ENCODE measurements around the gene RPEL1.
"Not testable (repeated sequence)": the region's sequence is repeated elsewhere in the genome, so short reads cannot be mapped to it uniquely, and the experiment has no call there.

The RPEL1 gene

GRCh38 chr10:103203466-103203865 is 42.2 kb upstream of the RPEL1 start:
- DNase-seq (ENCODE audit: extremely low spot score), result no peak
- TF ChIP-seq SP1 (IDR thresholded peaks at IDR 0.05), result no peak
- TF ChIP-seq FOXM1 (IDR thresholded peaks at IDR 0.05; ENCODE audit: borderline replicate concordance), result no peak
- TF ChIP-seq SUZ12 (IDR thresholded peaks at IDR 0.05), result no peak
- no peak for TF ChIP-seq ARNT (IDR thresholded peaks at IDR 0.05)
- TF ChIP-seq FOXK2 (IDR thresholded peaks at IDR 0.05), result no peak
- no peak for TF ChIP-seq FOXA1 (IDR thresholded peaks at IDR 0.05)
- TF ChIP-seq L3MBTL2 (conservative IDR thresholded peaks at IDR 0.05), result no peak
- TF ChIP-seq LEF1 (IDR thresholded peaks at IDR 0.05; ENCODE audit: borderline replicate concordance), result no peak
- no peak for TF ChIP-seq CTBP1 (IDR thresholded peaks at IDR 0.05; ENCODE audit: borderline replicate concordance)
- TF ChIP-seq ZNF384 (IDR thresholded peaks at IDR 0.05), result no peak
- TF ChIP-seq BHLHE40 (IDR thresholded peaks at IDR 0.05; ENCODE audit: borderline replicate concordance), result no peak
- TF ChIP-seq TARDBP (IDR thresholded peaks at IDR 0.05), result no peak
- no peak for TF ChIP-seq ELF4 (IDR thresholded peaks at IDR 0.05)
- TF ChIP-seq HDGF (IDR thresholded peaks at IDR 0.05; ENCODE audit: borderline replicate concordance), result no peak
- no peak for TF ChIP-seq NFRKB (IDR thresholded peaks at IDR 0.05)
- no peak for TF ChIP-seq PKNOX1 (IDR thresholded peaks at IDR 0.05)
- POLR2A ChIA-PET, result interaction anchor here (1.2 kb wide), 1 partner anchor 10 kb away, joined by 4 read pairs; the partner anchor contains the start of gene NT5C2
- CTCF ChIA-PET, result no interaction called here

DNA sequence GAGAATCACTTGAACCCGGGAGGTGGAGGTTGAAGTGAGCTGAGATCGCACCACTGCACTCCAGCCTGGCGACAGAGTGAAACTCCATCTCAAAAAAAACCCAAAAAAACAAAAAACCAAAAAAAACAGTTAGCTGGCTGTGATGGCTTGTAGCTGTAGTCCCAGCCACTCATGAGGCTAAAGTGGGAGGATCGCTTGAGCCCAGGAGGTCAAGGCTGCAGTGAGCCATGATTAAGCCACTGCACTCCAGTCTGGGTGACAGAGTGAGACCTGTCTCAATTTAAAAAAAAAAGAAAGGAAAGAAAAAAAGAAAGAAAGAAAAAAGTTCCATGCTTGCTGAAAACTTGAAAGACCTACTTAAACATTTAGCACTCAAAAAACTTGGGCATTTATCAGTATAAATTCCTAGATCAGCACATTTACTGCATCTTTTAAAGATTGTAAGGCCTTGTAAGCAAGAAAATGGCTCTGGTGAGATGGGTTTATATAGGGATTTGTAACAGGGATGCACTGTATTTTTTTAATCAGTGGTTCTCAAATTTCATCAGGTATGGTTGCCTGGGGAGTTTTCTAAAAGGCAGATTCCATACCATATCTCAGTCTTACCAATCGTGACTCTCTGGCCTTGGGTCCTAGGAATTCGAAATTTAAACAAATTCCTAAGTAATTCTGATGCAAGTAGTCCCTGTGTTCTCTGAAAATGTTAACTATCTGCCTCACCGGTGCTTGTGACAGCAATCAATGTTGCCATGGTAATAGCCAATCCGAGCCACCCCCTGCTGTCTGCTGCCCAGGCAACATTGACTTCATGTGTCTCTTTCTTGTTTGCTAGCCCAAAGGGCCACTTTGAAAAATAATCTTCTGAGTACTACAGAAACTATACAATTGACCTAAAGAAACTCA is 41.1 kb upstream of the RPEL1 start:
- TF ChIP-seq SUZ12 (IDR thresholded peaks at IDR 0.05) (no peak), PKNOX1 (IDR thresholded peaks at IDR 0.05) (peak; percentile 34; the same call in 1 of the 2 replicates)
- CTCF ChIA-PET, result no interaction called here
- DNase-seq (ENCODE audit: extremely low spot score), result peak; percentile 48
- POLR2A ChIA-PET, result interaction anchor here (1.2 kb wide), 1 partner anchor 11 kb away, joined by 4 read pairs; the partner anchor contains the start of gene NT5C2

GRCh38 chr10:103205401-103205800 is 40.3 kb upstream of the RPEL1 start:
- DNase-seq (ENCODE audit: extremely low spot score); POLR2A ChIA-PET; CTCF ChIA-PET: not testable (repeated sequence)

GRCh38 chr10:103206715-103207114 is 39.0 kb upstream of the RPEL1 start:
- DNase-seq (ENCODE audit: extremely low spot score); CTCF ChIA-PET; POLR2A ChIA-PET: not testable (repeated sequence)

DNA sequence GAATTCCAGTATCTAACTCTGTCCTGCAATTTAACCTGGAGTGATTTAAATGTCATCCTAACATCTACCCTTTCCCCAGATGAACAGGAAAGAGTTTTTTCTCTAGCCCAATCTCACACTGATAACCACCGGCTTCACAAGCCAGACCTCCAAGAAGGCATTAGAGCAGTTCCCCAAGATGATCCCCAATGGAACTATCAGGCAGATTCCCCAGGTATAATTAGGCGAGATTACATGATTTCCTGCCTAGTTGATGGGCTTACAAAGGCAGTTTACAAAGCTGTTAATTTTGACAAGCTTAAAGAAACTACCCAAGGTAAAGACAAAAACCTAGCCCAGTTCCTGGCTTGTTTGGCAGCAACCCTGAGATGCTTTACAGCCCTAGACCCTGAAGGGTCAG is 38.5 kb upstream of the RPEL1 start:
- ChIA-PET CTCF (no interaction called here), POLR2A (no interaction called here)
- DNase-seq (ENCODE audit: extremely low spot score), result no peak
- no peak for TF ChIP-seq HDGF (IDR thresholded peaks at IDR 0.05; ENCODE audit: borderline replicate concordance)
- no peak for TF ChIP-seq ARNT (IDR thresholded peaks at IDR 0.05)
- TF ChIP-seq PKNOX1 (IDR thresholded peaks at IDR 0.05), result no peak

DNA sequence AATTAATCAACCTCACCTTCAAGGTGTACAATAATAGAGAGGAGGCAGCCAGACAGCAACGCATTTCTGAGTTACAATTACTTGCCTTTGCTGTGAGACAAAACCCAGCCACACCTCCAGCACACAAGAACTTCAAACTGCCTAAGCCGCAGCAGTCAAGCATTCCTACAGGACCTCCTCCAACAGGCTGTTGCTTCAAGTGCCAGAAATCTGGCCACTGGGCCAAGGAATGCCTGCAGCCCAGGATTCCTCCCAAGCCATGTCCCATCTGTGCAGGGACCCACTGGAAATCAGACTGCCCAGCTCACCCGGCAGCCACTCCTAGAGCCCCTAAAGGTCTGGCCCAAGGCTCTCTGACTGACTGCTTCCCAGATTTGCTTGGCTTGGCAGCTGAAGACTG is 38.0 kb upstream of the RPEL1 start:
- CTCF ChIA-PET; DNase-seq (ENCODE audit: extremely low spot score); POLR2A ChIA-PET: not testable (repeated sequence)

GRCh38 chr10:103210262-103210661 is 35.4 kb upstream of the RPEL1 start:
- DNase-seq (ENCODE audit: extremely low spot score); CTCF ChIA-PET; POLR2A ChIA-PET: not testable (repeated sequence)

GRCh38 chr10:103215601-103216000 is 30.1 kb upstream of the RPEL1 start:
- no peak for DNase-seq (ENCODE audit: extremely low spot score)
- ChIA-PET CTCF (no interaction called here), POLR2A (interaction anchor here (1.2 kb wide), 1 partner anchor 23 kb away, joined by 3 read pairs; no protein-coding TSS in a partner anchor)
- no peak for TF ChIP-seq FOXK2 (IDR thresholded peaks at IDR 0.05)
- no peak for TF ChIP-seq LEF1 (IDR thresholded peaks at IDR 0.05; ENCODE audit: borderline replicate concordance)
- TF ChIP-seq BHLHE40 (IDR thresholded peaks at IDR 0.05; ENCODE audit: borderline replicate concordance), result no peak
- TF ChIP-seq FOXA1 (IDR thresholded peaks at IDR 0.05), result no peak
- TF ChIP-seq FOXM1 (IDR thresholded peaks at IDR 0.05; ENCODE audit: borderline replicate concordance), result no peak
- no peak for TF ChIP-seq L3MBTL2 (conservative IDR thresholded peaks at IDR 0.05)
- no peak for TF ChIP-seq ARNT (IDR thresholded peaks at IDR 0.05)
- no peak for TF ChIP-seq TARDBP (IDR thresholded peaks at IDR 0.05)
- TF ChIP-seq NFRKB (IDR thresholded peaks at IDR 0.05), result no peak
- no peak for TF ChIP-seq ELF4 (IDR thresholded peaks at IDR 0.05)
- TF ChIP-seq HDGF (IDR thresholded peaks at IDR 0.05; ENCODE audit: borderline replicate concordance), result no peak
- no peak for TF ChIP-seq ZNF384 (IDR thresholded peaks at IDR 0.05)
- TF ChIP-seq PKNOX1 (IDR thresholded peaks at IDR 0.05), result no peak
- no peak for TF ChIP-seq CTBP1 (IDR thresholded peaks at IDR 0.05; ENCODE audit: borderline replicate concordance)
- no peak for TF ChIP-seq SUZ12 (IDR thresholded peaks at IDR 0.05)
- no peak for TF ChIP-seq SP1 (IDR thresholded peaks at IDR 0.05)

DNA sequence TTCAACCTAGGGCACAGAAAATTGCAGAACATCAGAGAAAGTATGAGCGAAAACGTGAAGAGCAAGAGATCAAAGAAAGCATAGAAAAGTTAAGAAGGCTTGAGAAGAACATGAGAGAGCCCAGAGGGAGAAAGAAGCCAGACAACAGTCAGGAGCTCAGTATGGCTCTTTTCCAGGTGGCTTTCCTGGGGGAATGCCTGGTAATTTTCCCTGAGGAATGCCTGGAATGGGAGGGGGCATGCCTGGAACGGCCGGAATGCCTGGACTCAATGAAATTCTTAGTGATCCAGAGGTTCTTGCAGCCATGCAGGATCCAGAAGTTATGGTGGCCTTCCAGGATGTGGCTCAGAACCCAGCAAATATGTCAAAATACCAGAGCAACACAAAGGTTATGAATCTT is 29.3 kb upstream of the RPEL1 start:
- POLR2A ChIA-PET, CTCF ChIA-PET: not testable (repeated sequence)

More for the DNA sequence above, 29.3 kb upstream of the RPEL1 start:
- DNase-seq (ENCODE audit: extremely low spot score), result not testable (repeated sequence)
